ENCODE data around the gene ARID5A.

The ARID5A gene

DNA sequence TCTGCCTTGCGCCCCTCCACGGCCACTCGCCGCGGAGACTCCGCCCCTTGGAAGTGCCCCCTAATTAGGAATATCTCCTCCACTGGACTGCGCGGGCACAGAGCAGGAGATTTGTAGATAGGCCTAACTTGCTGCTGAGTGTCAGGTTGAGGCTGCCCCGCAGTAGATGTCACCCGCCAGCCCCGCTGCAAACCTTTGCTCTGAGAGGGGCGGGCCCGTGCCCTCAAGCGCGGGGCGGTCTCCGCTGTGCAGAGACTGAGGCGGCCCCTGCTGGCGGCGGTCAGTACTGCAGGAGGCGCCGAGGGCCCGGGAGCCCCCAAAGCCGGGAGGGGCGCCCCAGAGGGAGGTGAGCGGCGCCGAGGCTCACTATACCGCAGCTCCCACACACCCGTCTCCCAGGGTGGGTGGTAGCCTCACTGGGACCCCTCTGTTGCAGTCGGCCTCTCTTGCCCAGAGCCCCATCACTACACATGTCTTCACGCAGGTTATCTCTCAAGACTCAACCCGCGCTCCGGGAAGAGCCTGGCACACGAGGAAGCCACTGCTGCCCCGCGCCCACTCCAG, 28.5 kb upstream of the ARID5A start:
- DNase-seq, result no peak

DNA sequence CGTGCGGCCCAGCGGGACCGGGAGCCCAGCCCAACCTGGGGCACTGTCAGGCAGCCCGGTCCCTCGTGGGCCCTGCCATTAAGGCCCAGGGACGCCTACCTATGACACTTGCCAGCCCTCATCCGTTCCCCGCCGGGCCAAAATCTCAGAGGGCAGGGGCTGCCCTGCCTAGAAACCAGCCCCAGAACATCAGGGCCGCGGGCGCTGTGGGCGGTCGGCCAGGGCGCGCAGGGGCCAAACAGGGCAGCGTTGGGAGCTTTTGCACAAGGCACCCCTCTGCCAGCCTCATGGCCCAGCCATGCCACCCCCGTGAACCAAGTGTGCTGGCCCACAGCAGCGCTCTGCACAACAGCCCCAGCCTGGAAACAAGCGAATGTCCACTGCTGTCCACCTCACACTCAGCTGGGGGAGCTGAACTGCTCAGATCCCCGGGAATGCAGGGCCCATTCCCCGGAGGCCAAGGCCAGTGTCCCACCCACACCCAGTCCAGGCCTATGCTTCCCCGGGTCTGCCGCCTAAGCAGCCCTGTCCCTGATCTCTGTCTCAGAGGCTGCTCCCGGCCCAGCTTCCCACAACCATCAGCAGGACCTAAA, 27.9 kb upstream of the ARID5A start:
- DNase-seq, result no peak

- DNase-seq, result no peak
These were observed 27.3 kb upstream of the ARID5A start for GRCh38 chr2:96509114-96509846.

GRCh38 chr2:96509847-96510230, 26.7 kb upstream of the ARID5A start:
- no peak for DNase-seq

DNA sequence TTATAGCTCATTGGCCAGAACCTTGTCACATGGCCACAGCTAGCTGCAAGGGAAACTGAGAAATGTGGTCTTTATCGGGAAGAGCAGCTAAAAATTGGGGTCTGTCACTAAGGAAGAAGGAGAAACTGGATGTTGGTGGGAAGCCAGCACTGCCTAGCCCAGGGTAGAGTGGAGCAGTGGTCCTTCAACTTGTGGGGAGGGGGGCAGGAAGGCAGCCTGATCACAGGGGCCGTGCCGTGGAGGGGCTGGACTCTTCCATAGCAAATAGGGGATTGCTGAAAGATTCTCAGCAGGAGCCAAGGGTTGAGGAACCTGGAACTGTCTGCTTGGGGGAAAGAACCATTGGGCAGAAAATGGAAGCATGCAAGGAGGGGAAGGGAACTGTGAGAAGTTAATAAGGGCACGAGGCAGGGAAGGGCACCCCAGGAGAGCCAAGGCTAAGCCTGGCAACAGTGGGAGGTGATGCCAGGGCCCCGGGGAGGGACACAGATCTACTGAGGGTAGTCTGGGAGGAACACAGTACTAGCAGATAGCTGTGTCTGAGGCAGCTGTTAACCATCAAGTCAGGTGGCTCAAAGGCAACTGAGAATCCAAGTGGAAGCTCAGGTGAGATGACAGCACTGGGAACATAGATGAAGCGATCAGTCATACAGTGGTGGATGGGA, 25.5 kb upstream of the ARID5A start:
- no peak for DNase-seq

GRCh38 chr2:96511851-96512250, 24.7 kb upstream of the ARID5A start:
- no peak for DNase-seq

DNA sequence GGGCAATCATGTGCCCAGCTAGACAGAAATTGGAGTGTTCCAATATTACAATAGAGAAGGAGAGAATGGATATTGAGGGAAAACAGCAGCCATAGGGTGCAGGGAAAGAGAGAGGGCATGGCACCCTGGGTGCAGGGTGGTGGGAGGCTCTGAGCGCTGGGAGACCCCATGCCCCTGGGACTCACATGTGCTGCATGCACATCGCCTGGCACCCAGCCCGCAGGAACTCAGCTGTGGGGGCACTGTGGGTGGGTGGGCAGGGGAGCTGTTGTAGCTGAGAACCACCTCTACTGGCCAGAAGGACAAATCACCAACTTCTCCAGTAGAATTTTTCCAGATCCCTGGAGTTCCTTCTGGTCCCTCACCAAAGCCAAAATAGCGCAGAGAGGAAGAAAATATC, 24.2 kb upstream of the ARID5A start:
- DNase-seq, result no peak

GRCh38 chr2:96514521-96514920, 22.0 kb upstream of the ARID5A start:
- DNase-seq, result no peak

GRCh38 chr2:96517079-96517478, 19.5 kb upstream of the ARID5A start:
- no peak for DNase-seq

GRCh38 chr2:96520231-96520630, 16.3 kb upstream of the ARID5A start:
- DNase-seq, result no peak

DNA sequence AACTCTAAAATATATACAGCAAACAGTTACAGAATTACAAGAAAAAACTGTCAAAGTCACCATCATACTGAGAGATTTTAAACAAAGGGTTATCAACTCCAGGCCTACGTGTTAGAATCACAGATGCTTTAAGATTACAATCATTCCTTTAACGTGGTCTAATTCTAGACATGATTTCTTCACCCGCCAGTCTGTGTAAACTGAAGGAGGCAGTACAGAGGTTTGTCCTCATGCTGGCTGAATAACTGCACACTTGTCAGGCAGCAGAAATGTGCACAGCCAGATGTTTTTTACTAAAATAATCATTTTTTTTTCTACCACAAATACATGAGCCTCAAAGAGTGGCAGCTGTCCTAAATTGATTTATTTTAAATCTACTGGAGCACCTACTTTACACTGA, 15.9 kb upstream of the ARID5A start:
- DNase-seq, result no peak

DNA sequence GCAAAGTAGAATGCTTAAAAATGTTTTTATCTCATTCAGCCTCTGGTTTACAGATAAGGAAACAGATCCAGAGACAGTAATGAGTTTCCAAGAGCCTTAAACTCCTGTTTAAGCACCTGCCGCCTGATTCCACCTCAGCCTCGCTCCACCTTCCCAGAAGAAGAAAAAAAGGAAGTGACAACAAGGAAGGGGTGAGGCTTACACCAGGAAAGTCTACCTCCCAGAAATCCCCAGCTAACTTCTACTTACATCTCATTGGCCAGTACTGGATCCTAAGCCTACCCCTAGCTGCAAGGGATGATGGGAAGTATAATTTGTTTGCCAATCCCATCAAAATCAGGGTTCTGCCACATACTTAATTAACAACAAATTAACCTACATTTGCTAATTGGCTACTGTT, 15.3 kb upstream of the ARID5A start:
- no peak for DNase-seq

- no peak for DNase-seq
These were observed 14.0 kb upstream of the ARID5A start for GRCh38 chr2:96522304-96523203.

- DNase-seq, result no peak
These were observed 12.7 kb upstream of the ARID5A start for GRCh38 chr2:96523659-96524481.

DNA sequence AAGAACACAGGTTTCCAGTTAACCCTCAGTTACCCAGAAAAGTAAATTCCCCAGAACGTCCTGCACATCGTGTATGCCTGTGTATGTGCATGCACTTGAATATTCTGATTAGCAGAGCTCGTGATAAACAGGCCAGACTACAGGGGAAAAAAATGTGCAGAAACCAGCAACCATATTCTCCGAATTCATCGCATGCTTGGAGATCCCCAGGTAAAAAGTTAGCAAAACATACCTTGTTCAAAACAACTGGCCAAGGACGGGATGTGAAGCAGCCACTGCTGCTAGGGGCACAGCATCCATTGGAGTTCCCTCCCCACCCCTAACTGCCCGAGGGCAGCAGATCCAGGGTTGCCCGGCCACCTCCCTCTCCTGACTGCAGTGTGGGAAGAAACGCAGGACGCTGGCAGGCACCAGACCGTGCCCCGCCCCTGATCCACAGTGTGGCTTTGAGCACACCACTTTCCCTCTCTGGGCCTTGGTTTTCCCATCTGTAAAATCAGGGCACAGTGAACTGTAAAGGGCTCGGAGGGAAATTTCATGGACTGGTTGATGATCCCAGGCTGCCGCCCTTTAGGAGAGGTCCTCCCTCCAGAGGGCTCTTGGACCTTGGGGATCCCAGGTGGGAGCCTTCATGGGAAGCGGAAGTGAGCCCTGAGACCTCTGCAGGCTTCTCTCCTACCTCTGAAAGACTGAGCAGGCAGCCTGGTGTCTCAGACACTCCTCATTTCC, 11.9 kb upstream of the ARID5A start:
- DNase-seq, result no peak

GRCh38 chr2:96525211-96525507, 11.4 kb upstream of the ARID5A start:
- DNase-seq, result no peak

DNA sequence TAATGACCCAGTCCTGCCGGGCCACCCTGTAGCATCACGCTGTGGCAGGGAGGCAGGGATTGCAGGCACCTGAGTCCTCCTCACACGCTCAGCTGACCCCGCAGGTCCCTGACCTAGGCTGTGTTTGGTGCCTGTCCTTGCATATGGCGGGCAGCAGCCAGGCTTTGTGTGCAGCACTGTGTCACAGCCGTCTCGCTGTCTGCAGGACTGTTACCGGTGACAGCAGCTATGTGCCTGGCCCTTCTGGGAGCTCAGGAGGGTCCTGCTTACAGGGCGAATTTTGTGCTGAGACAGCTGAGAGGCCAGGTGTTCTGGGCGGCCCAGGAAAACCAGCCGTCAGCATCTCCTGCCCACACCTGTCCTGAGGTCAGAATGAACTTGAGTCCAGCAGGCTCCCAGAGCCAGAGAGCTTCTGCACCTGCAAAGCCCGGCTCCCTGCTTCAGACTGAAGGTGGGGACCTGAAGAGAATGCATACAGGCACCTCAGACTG, 10.4 kb upstream of the ARID5A start:
- DNase-seq, result no peak

DNA sequence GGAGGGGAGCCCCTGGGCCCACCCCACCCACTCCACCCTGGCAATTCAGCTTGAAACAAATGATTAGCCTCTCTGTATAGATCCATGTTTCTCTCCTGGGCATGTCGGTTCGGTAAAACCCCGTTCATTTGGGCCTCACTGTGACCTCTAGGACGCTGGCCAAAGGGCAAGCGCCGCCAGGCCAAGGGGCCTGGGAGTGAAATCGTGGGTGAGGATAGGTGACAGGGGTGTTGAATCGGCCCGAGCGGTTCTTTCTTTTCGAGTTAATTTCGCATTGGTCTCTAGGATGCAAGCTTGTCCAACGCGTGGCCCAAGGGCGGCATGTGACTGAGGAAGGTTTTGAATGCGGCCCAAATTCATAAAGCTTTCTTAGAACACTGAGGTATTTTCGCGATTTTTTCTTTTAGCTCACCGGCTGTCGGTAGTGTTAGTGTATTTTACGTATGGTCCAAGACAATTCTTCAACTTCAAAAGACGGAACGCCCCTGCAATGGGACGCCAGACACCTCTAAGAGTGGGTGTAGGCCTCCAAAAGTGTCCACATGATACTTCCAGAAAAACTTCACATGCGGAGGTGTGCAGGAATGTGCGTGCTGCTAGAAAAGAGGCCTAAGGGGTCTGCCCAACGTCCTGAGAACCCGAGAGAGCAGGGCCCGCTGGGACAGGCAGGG, 9.8 kb upstream of the ARID5A start:
- DNase-seq, result no peak

GRCh38 chr2:96527286-96528005, 9.1 kb upstream of the ARID5A start:
- DNase-seq, result no peak

All from GF-D8 (cell line).